Stimulated activated CD4-positive, alpha-beta T cell treated with anti-CD3 and anti-CD28 coated beads, Interleukin-1b, Interleukin-23, amount 100 ng/mL, for 24 hours (primary cell): ENCODE measurements around the gene FITM2.

Experiments used
- DNase-seq, 4 experiments: peaks; one replicate each; pipeline ENCODE4 v3.0.0-alpha.2; 2020; ENCODE audit warnings: low read depth in 4 of 4, low spot score in 1 of 4

FITM2 gene

DNA sequence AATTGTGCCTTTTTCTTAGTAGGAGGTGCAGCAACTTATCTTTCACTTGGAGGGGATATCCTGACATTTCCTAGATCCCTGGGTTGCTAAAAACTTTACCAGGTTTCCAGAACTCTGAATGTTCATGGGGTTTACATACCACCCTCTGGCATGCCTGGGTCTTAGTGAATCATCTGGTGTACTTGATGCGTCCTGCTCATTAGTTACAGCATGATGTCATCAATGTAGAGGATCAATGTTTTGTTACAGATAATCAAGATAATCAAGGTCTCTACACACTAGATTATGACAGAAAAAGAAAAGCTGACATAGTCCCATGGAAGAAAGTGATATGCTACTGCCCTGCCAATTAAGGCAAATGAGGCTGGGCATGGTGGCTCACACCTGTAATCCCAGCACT is 27.0 kb downstream of the FITM2 start:
- DNase-seq, result no peak

DNA sequence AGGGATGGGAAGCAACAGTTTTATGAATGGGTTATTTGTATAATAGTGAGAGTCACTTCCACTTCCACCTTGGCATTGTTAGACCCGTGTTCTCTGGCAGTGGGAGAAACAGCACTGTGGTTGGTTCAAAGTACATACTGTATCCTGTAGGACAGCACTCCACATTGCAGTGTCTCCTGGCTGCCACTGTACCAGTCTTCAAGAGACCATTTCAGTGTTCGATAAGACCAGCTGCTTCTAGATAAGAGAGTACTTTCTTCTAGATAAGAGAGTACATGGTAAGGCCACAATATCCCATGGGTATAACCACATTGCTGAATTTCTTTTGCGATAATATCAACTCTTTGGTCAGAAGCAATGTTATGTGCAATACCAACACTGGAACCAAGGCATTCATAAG is 28.8 kb downstream of the FITM2 start:
- no peak for DNase-seq

- no peak for DNase-seq
Measured at GRCh38 chr20:44280387-44280786, 30.6 kb downstream of the FITM2 start.

GRCh38 chr20:44279228-44279627 is 31.8 kb downstream of the FITM2 start:
- no peak for DNase-seq

- no peak for DNase-seq
Measured at GRCh38 chr20:44274303-44275017, 36.5 kb downstream of the FITM2 start.

- DNase-seq, result no peak
Measured at GRCh38 chr20:44273231-44274215, 37.5 kb downstream of the FITM2 start.

- DNase-seq, result no peak
Measured at GRCh38 chr20:44271915-44272663, 38.9 kb downstream of the FITM2 start.

DNA sequence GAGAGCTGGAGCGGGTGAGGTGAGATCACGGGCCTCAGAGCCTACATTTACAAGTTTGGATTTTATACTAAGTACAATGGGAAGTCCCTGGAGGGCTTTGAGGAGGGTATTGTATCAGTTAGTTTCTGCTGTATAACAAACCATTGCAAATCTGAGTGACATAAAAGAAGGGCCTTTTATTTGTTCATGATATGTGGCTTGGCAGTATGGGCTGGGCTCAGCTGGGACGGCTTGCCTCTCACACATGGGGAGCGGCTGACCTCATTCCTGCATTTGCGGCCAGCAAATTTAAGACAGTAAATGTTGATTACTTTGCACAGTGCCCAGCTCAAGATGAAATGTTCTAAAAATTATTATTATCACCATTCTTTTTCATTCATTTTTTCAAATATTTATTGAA is 42.2 kb downstream of the FITM2 start:
- DNase-seq, result no peak

DNA sequence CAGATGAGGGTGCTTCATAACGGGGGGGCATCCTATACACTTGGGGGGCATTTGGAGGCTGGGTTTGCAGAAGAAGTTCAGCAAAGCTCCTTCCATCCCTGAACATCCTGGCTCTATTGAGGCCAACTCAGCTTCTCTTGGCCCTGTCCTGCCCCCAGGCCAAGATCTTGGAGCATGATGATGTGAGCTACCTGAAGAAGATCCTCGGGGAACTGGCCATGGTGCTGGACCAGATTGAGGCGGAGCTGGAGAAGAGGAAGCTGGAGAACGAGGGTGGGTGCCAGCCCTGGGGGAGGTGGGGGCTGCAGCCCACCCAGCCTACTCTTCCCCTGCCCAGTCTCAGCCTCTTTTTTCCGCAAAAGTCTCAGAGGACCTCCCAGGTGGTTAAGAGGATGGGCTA is 46.7 kb downstream of the FITM2 start:
- no peak for DNase-seq

DNA sequence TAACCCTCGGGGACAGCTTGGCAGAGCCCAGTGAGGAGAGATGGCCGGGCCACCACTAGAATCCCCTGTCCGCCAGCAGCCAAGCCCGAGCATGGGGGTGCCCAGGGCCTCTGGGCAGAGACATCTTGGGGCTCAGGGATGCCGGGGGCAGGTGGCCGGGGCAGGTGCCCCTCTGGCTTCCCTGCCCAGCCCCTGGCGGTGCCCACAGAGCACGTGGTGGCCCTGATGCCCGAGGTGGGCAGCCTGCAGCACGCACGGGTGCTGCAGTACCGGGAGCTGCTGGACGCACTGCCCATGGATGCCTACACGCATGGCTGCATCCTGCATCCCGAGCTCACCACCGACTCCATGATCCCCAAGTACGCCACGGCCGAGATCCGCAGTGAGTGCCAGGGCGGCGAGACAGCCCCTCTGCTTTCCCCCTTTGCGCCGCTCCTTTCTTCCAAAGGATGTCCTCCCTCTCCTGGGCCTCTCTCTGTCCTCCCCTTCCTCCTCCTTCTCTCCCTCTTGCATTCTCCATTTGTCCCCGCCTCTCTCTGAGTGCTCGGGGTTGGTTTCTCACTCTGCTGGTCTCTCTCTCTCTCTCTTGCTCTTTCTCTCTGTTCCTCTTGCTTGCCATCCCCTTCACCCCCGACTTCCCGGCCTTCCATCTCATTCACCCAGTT is 52.6 kb downstream of the FITM2 start:
- DNase-seq, result no peak

- DNase-seq, result no peak
Measured at GRCh38 chr20:44256961-44257360, 54.0 kb downstream of the FITM2 start.

DNA sequence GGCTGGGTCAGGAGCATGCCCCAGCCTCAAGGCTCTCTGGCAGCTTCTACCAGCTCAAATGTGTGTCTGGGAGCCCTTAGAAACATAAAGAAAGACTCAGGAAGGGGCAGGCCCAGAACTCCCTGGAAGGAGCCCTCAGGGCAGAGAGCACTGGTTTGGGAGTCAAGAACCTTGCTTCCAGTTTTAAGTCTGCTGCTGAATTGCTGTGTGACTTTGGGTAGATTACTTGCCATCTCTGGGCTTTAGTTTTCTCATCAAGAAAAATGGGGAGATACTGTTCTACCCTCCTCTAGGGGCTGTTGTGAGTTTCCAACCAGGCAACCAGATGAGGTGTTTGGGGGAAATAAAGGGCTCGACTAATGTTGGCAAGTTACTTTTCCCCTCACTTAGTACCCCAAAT is 55.1 kb downstream of the FITM2 start:
- DNase-seq, result no peak

GRCh38 chr20:44254073-44254472 is 56.9 kb downstream of the FITM2 start:
- DNase-seq, result no peak

DNA sequence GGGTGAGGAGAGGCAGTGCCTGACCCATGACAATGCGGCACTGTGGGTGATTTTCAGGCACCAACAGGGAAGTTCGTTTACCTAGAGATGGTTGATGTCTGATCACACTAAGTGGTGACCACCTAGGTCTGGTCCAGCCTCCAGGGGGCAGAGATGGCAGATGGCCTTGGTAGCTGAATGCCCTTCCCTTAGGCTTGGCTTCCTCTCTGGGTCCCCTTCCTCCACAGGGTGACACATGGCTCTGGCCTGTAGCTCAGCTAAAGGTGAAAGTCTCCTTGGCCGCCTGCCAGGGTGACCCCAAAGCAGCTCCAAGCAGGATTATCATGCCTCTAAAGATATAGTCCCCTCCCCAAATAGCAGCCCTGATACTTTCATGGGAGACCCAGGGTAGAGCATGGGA is 57.5 kb downstream of the FITM2 start:
- no peak for DNase-seq
